ENCODE measurements around the gene LANCL1. TPM values are rescaled to one million over a fixed set of nuclear protein-coding genes. Genes with fewer than 3 reads are reported as not detected.

LANCL1 gene, protein sequence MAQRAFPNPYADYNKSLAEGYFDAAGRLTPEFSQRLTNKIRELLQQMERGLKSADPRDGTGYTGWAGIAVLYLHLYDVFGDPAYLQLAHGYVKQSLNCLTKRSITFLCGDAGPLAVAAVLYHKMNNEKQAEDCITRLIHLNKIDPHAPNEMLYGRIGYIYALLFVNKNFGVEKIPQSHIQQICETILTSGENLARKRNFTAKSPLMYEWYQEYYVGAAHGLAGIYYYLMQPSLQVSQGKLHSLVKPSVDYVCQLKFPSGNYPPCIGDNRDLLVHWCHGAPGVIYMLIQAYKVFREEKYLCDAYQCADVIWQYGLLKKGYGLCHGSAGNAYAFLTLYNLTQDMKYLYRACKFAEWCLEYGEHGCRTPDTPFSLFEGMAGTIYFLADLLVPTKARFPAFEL
- total RNA-seq = 30.7 and 65.2 TPM in 2 replicates

DNA sequence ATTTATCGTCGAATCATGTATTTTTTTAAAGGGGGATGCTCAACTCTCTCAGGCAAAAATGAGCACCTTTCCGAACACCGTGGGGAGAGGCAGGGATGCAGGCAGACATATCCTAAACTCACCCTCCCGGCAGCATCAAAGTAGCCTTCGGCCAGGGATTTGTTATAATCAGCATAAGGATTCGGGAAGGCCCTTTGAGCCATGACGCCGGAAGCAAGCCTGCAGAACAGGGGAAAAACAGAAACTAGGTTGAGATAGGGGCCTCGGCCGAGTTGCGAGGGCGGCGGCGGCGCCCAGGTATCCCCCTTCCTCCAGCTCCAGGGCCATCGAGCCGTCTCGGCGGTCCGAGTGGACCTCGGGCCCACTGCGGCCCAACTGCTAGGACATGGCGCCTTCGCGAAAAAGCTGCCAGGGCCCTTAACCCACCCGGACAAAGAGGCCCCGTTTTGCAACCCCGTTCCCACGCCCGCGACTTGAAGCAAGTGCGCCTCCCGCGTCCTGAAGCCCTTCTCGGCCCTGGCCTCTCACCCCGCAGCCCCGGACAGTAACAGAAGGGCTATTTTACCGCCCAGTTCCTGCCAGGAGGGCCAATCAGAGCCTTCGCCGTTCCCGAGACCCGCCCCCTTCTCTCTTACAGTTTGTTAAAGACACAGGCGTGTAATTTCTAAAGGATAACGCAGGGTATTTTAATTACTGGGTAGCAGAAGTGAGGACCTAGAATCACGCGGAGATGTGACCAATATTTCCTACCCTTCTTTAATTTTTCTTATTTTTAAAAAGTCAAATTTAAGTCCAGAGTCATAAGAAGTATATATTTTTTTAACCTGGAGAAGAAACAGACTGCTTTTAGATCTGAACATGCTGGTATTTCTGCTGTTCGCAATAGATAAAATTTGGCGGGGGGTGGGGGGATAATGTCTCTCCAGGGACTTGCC, at the start of gene LANCL1:
Gene LANCL1 (minus strand): TSS at position 566 of the 935 bp plus-strand sequence. CDS start 363 bp downstream, at position 203.

Other genes with a start within 250 kb of the LANCL1 start
- not detected in 2 replicates for gene MYL1, start 161.6 kb downstream of the LANCL1 start, total RNA-seq
- 5.3 and 30.0 TPM in 2 replicates for gene CPS1, start 79.8 kb upstream of the LANCL1 start, total RNA-seq

Data from smooth muscle cell of the pulmonary artery (primary cell).